RWPE1 (cell line): ENCODE results near the gene COL25A1.

Experiments
- CTCF ChIA-PET: fragments of 350-600 bp; sonication (Branson Sonifier 250); formaldehyde crosslinking; extraction: SDS; loops from one replicate; lab custom pipeline; 2021; lab: Yijun Ruan, JAX
- POLR2A ChIA-PET: fragments of 400-600 bp; formaldehyde crosslinking; extraction: SDS; loops from one replicate; lab custom pipeline; 2020; ENCODE audit warnings: antibody characterized with exemption; ENCODE audit not compliant: low non-redundant PET; lab: Yijun Ruan, JAX
- DNase-seq: peaks from one replicate; pipeline ENCODE4 v3.0.0; 2012; ENCODE audit warnings: low spot score
- H3K27ac ChIP-seq: fragments of 450-650 bp; 2 replicates; pipeline ENCODE4 v1.5.1; 2017
- TF ChIP-seq, protein P1 (sequence below): fragments of 450-650 bp; conservative IDR thresholded peaks from 2 replicates; pipeline ENCODE4 v1.5.1; 2017; ENCODE audit warnings: low read depth, mild to moderate bottlenecking

The COL25A1 gene

DNA sequence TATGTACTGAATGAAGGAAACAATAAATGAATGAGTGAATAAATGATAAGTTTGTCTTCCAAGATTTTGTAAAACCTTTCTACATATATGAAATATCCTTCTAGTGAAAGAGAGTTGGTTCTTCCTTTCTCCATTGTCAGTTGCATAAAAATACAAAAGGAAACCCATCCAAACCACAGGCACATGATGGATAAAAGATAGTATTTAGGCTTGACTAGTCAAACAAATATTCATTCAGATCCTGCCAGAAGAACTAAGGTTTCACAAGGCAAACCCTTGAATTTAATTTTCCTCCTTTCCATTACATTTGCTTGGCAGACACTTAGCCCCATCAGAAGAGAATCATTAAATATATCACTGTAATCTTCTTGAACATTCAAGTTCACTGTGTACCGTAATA is 208.4 kb downstream of the COL25A1 start:
- TF ChIP-seq, protein P1, sequence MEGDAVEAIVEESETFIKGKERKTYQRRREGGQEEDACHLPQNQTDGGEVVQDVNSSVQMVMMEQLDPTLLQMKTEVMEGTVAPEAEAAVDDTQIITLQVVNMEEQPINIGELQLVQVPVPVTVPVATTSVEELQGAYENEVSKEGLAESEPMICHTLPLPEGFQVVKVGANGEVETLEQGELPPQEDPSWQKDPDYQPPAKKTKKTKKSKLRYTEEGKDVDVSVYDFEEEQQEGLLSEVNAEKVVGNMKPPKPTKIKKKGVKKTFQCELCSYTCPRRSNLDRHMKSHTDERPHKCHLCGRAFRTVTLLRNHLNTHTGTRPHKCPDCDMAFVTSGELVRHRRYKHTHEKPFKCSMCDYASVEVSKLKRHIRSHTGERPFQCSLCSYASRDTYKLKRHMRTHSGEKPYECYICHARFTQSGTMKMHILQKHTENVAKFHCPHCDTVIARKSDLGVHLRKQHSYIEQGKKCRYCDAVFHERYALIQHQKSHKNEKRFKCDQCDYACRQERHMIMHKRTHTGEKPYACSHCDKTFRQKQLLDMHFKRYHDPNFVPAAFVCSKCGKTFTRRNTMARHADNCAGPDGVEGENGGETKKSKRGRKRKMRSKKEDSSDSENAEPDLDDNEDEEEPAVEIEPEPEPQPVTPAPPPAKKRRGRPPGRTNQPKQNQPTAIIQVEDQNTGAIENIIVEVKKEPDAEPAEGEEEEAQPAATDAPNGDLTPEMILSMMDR = no peak
- CTCF ChIA-PET = no interaction called here
- H3K27ac ChIP-seq = no peak overlapping the region
- DNase-seq = no peak
- POLR2A ChIA-PET = no interaction called here

DNA sequence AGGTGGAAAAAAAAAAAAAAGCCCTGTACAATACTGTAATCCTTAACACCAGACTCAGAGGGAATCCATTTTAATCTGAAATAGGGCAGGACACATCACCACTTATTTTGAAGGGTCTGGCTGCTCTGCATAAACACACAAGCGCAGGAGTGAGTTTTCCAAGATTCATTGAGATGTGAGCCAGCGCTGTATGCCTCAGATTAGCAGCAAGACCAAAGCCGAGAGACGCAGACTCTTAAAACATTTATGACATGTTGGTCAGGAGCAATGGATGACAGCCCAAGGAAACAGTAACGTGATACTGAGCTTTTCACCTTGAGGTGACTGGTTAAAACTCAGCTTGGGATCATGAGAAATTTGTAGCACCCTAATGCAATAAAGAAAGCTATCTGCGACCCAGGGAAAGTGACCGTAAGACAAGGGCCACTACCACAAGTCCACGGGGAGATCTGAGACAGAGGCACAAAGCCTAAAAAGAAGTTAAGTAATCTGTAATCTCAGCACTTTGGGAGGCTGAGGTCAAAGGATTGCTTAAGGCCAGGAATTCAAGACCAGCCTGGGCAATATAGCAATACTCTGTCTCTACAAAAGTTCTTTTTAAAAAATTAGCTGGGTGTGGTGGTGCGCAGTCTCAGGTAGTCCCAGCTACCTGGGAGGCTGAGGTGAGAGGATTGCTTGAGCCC is 210.6 kb downstream of the COL25A1 start:
- TF ChIP-seq, protein P1 = no peak

DNA sequence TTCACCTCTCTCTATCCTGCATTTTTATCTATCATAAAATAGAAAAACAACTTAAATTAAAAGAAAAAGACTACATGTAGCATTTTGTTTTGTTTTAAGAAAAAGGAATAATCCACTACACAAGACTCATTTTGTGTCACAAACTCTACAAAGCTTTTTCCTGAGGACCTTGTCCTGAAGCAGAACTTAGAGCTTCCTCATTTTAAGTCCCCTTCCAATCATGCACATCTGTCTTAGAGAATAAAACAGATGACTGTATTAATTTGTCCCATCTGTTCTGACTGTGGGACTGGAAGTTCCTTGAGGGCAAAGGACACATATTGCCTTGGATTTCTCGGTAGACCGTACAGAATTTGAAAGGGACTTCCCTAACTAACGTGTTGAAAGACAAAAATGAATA is 218.5 kb downstream of the COL25A1 start:
- TF ChIP-seq, protein P1 = no peak
- no peak overlapping the region for H3K27ac ChIP-seq
- DNase-seq = no peak
- ChIA-PET POLR2A (no interaction called here), CTCF (no interaction called here)

More for the DNA sequence above, 210.6 kb downstream of the COL25A1 start:
- ChIA-PET CTCF (no interaction called here), POLR2A (no interaction called here)
- DNase-seq = no peak
- H3K27ac ChIP-seq = no peak overlapping the region

DNA sequence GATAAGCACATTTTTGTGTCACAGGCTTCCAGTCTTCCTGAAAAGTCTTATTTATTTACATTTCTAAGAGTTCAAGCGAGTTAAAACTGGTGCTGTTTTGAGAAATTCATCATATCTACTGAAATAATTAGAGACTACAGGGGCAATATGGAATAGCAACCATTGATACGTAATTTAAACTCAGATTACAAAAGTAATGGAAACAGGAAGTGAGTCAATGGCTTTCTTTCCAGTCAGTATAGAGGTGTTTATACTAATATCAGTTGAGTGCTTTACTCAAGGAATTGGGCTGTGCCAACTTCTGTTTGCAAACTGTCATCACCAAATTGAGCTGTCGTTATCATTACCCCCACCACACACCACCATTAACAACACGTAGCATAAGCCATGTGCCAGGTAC is 222.7 kb downstream of the COL25A1 start:
- ChIA-PET POLR2A (no interaction called here), CTCF (no interaction called here)
- TF ChIP-seq, protein P1 = no peak
- no peak overlapping the region for H3K27ac ChIP-seq
- DNase-seq = peak; percentile 28

DNA sequence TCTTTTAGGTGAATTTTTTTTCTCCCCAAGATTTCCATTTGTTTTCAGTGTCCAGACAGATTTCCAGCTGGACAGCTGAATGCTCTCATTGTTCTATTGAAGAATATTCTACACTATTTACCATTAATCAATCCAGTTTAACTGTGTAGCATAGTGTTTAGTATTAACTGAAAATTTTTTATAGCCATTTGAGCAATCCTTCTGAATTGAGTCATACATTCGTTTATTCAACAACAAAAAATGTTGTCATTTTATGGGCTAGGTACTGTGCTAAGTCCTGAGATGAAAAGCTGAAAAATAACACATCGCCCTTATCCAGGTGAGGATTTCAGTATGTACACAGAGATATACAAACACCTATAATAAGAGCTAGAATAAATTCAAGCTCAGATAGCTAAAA is 223.3 kb downstream of the COL25A1 start:
- ChIA-PET CTCF (no interaction called here), POLR2A (no interaction called here)
- no peak for DNase-seq
- TF ChIP-seq, protein P1 = no peak
- no peak overlapping the region for H3K27ac ChIP-seq

DNA sequence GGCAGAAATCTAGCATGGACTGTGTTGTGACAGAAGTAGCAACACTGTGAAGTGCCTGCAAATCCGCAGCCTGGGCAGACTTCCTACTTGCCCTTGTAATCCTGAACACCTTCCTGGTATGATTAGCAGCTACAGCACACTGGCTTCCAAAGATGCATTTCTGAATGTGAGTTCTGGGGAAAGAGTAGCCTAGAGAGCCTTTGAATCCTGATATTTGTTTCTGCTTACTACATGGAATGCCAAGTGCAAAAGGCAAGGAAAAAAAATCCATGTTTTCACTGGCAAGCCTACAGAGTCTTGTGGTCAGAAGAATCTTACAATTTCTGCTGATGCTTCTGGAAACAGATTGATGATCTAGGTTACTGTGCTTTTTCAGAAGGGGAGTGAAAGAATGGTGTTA is 223.7 kb downstream of the COL25A1 start:
- CTCF ChIA-PET = no interaction called here
- POLR2A ChIA-PET = no interaction called here
- TF ChIP-seq, protein P1 = no peak
- no peak for DNase-seq
- H3K27ac ChIP-seq = no peak overlapping the region
